Stimulated activated CD4-positive, alpha-beta T cell treated with anti-CD3 and anti-CD28 coated beads, Interleukin-12 subunit alpha, Interleukin-12 subunit beta, amount 100 ng/mL, for 24 hours (primary cell): ENCODE data around the gene PRPF40A.
"Not testable (repeated sequence)": the region's sequence is repeated elsewhere in the genome, so short reads cannot be mapped to it uniquely, and the experiment has no call there.

ENCODE experiments used
- DNase-seq, 2 experiments: peaks; one replicate each; pipeline ENCODE4 v3.0.0-alpha.2; 2020; ENCODE audit warnings: low read depth in 2 of 2

Gene PRPF40A

GRCh38 chr2:152717228-152718075, at the start of gene PRPF40A:
Gene PRPF40A, minus strand, starts transcription at chr2:152717461. Its CDS starts 22 bp downstream, at chr2:152717439.
- DNase-seq = peak; percentile 98

- no peak for DNase-seq
Measured at GRCh38 chr2:152766928-152767327, 49.7 kb upstream of the PRPF40A start.

- DNase-seq = no peak
Measured at GRCh38 chr2:152763651-152764050, 46.4 kb upstream of the PRPF40A start.

GRCh38 chr2:152763208-152763607, 45.9 kb upstream of the PRPF40A start:
- DNase-seq = not testable (repeated sequence)

- DNase-seq = no peak
Measured at GRCh38 chr2:152762202-152762601, 44.9 kb upstream of the PRPF40A start.

GRCh38 chr2:152761214-152761613, 44.0 kb upstream of the PRPF40A start:
- no peak for DNase-seq

GRCh38 chr2:152759290-152760072, 42.2 kb upstream of the PRPF40A start:
- DNase-seq = no peak

GRCh38 chr2:152755029-152755428, 37.8 kb upstream of the PRPF40A start:
- no peak for DNase-seq

GRCh38 chr2:152747751-152748150, 30.5 kb upstream of the PRPF40A start:
- DNase-seq = not testable (repeated sequence)

GRCh38 chr2:152743002-152743401, 25.7 kb upstream of the PRPF40A start:
- no peak for DNase-seq

GRCh38 chr2:152740743-152741328, 23.6 kb upstream of the PRPF40A start:
- no peak for DNase-seq

- not testable (repeated sequence) for DNase-seq
Measured at GRCh38 chr2:152739705-152740104, 22.4 kb upstream of the PRPF40A start.

GRCh38 chr2:152738438-152738837, 21.2 kb upstream of the PRPF40A start:
- DNase-seq = no peak

- not testable (repeated sequence) for DNase-seq
Measured at GRCh38 chr2:152737509-152737908, 20.2 kb upstream of the PRPF40A start.

GRCh38 chr2:152730591-152731333, 13.5 kb upstream of the PRPF40A start:
- DNase-seq = no peak

- no peak for DNase-seq
Measured at GRCh38 chr2:152729844-152730243, 12.6 kb upstream of the PRPF40A start.

GRCh38 chr2:152723918-152724317, 6.7 kb upstream of the PRPF40A start:
- no peak for DNase-seq

GRCh38 chr2:152722639-152723038, 5.4 kb upstream of the PRPF40A start:
- not testable (repeated sequence) for DNase-seq

- no peak for DNase-seq
Measured at GRCh38 chr2:152720794-152721193, 3.5 kb upstream of the PRPF40A start.

- no peak for DNase-seq
Measured at GRCh38 chr2:152718909-152719645, 1.8 kb upstream of the PRPF40A start.
